ENCODE measurements around the gene STOX2. TPM values are rescaled to one million over a fixed set of nuclear protein-coding genes. Genes with fewer than 3 reads are reported as not detected.

STOX2 gene
- polyA plus RNA-seq, 1 experiment: 2.4 TPM

GRCh38 chr4:184058026-184058425 lies 152.9 kb downstream of the STOX2 start:
- no peaks in the 10 kb centered on the region for H3K27me3 ChIP-seq (ENCODE audit: control insufficient read depth, insufficient read depth, low read length)
- no peak overlapping the region for H3K27ac ChIP-seq (ENCODE audit: low read depth, low read length)
- CTCF ChIA-PET: no interaction called here
- DNase-seq (ENCODE audit: low read depth, low spot score): no peak
- no peak overlapping the region for H3K4me3 ChIP-seq (ENCODE audit: low read depth, low read length)
- no peak for TF ChIP-seq CTCF (IDR thresholded peaks at IDR 0.05; ENCODE audit: low read depth, low read length)
- POLR2A ChIA-PET: no interaction called here
- no peaks in the 10 kb centered on the region; the same call in 1 of the 2 replicates for H3K9me3 ChIP-seq (ENCODE audit: control insufficient read depth, insufficient read depth, low read length)

DNA sequence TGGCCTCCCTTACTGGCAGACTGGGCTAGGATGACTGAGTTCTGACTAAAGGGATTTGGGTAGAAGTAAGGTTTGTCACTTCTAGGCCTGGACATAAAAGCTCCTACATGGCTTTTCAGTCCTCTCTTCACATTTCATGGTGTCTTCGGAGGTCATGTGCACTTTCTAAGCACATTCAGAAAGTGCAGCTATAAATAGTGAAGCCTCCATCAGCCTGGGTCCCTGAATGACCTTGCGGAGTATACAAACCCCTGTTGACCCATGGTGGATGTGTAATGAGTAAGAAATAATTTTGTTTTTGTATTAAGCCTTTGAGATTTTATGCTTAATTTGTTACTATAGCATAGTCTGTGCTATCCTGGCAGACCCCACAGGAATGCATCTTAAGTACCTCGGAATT lies 154.0 kb downstream of the STOX2 start:
- no peak for TF ChIP-seq CTCF (IDR thresholded peaks at IDR 0.05; ENCODE audit: low read depth, low read length)
- POLR2A ChIA-PET: no interaction called here
- Histone ChIP-seq H3K4me3 (ENCODE audit: low read depth, low read length) (no peak overlapping the region), H3K27ac (ENCODE audit: low read depth, low read length) (no peak overlapping the region), H3K27me3 (ENCODE audit: control insufficient read depth, insufficient read depth, low read length) (no peaks in the 10 kb centered on the region), H3K9me3 (ENCODE audit: control insufficient read depth, insufficient read depth, low read length) (no peaks in the 10 kb centered on the region; the same call in 1 of the 2 replicates)
- CTCF ChIA-PET: no interaction called here
- DNase-seq (ENCODE audit: low read depth, low spot score): no peak

GRCh38 chr4:184061582-184061981 lies 156.5 kb downstream of the STOX2 start:
- POLR2A ChIA-PET: no interaction called here
- DNase-seq (ENCODE audit: low read depth, low spot score): no peak
- CTCF ChIA-PET: no interaction called here
- Histone ChIP-seq H3K27me3 (ENCODE audit: control insufficient read depth, insufficient read depth, low read length) (no peaks in the 10 kb centered on the region), H3K4me3 (ENCODE audit: low read depth, low read length) (no peak overlapping the region), H3K27ac (ENCODE audit: low read depth, low read length) (no peak overlapping the region), H3K9me3 (ENCODE audit: control insufficient read depth, insufficient read depth, low read length) (no peaks in the 10 kb centered on the region; the same call in 1 of the 2 replicates)
- no peak for TF ChIP-seq CTCF (IDR thresholded peaks at IDR 0.05; ENCODE audit: low read depth, low read length)

DNA sequence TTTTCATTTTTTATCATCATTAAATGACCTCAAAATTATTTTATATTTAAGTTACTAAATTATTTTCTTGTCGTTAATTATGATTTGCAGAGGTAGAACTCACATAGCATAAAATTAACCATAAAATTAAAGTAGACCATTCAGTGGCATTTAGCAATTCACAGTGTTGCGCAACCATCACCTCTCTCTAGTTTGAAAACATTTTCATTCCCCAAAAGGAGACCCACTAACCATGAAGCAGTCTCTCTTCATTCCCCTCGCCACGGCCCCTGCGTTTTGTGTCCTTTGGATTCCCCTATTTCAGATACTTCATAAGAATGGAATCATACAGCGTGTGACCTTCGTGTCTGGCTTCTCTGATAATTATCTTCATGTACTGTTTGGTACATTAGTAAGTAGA lies 157.7 kb downstream of the STOX2 start:
- ChIA-PET POLR2A (no interaction called here), CTCF (no interaction called here)
- H3K4me3 ChIP-seq (ENCODE audit: low read depth, low read length): no peak overlapping the region
- no peak for DNase-seq (ENCODE audit: low read depth, low spot score)
- H3K27ac ChIP-seq (ENCODE audit: low read depth, low read length): no peak overlapping the region
- no peaks in the 10 kb centered on the region; the same call in 1 of the 2 replicates for H3K9me3 ChIP-seq (ENCODE audit: control insufficient read depth, insufficient read depth, low read length)
- no peaks in the 10 kb centered on the region for H3K27me3 ChIP-seq (ENCODE audit: control insufficient read depth, insufficient read depth, low read length)
- no peak for TF ChIP-seq CTCF (IDR thresholded peaks at IDR 0.05; ENCODE audit: low read depth, low read length)

- H3K9me3 ChIP-seq (ENCODE audit: control insufficient read depth, insufficient read depth, low read length): no peaks in the 10 kb centered on the region
- no peak overlapping the region for H3K27ac ChIP-seq (ENCODE audit: low read depth, low read length)
- no peaks in the 10 kb centered on the region for H3K27me3 ChIP-seq (ENCODE audit: control insufficient read depth, insufficient read depth, low read length)
- ChIA-PET CTCF (no interaction called here), POLR2A (no interaction called here)
- no peak overlapping the region for H3K4me3 ChIP-seq (ENCODE audit: low read depth, low read length)
- TF ChIP-seq CTCF (IDR thresholded peaks at IDR 0.05; ENCODE audit: low read depth, low read length): no peak
- DNase-seq (ENCODE audit: low read depth, low spot score): no peak
These were observed 159.8 kb downstream of the STOX2 start for GRCh38 chr4:184064877-184065276.
